Measurements from ENCODE around the gene ATP6AP1. TPM values are rescaled to one million over a fixed set of nuclear protein-coding genes. Genes with fewer than 3 reads are reported as not detected.

ATP6AP1 gene
- total and polyA plus RNA-seq, 11 donors: 33.8 to 127 (median 84.2) TPM

- ATAC-seq (no peak), DNase-seq (peak in 1 of 5 donors; percentile 18)
- intact Hi-C loops (cut with DNase I): loop anchor here in 1 of 10 donors (5.0 kb wide), 1 partner anchor 36 kb away; the partner anchor contains the start of gene GDI1
- no peak for TF ChIP-seq POLR2A (IDR thresholded peaks at IDR 0.05)
- TF ChIP-seq, protein P1, sequence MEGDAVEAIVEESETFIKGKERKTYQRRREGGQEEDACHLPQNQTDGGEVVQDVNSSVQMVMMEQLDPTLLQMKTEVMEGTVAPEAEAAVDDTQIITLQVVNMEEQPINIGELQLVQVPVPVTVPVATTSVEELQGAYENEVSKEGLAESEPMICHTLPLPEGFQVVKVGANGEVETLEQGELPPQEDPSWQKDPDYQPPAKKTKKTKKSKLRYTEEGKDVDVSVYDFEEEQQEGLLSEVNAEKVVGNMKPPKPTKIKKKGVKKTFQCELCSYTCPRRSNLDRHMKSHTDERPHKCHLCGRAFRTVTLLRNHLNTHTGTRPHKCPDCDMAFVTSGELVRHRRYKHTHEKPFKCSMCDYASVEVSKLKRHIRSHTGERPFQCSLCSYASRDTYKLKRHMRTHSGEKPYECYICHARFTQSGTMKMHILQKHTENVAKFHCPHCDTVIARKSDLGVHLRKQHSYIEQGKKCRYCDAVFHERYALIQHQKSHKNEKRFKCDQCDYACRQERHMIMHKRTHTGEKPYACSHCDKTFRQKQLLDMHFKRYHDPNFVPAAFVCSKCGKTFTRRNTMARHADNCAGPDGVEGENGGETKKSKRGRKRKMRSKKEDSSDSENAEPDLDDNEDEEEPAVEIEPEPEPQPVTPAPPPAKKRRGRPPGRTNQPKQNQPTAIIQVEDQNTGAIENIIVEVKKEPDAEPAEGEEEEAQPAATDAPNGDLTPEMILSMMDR (IDR thresholded peaks at IDR 0.05): no peak
- Histone ChIP-seq H3K4me3 (no peak overlapping the region), H3K9me3 (no peaks in the 10 kb centered on the region), H3K27ac (no peak overlapping the region), H3K36me3 (peaks cover 0 to 31% (median 24%) of the 10 kb centered on the region in 9 donors), H3K27me3 (no peaks in the 10 kb centered on the region), H3K4me1 (peaks cover 0 to 16% (median 10%) of the 10 kb centered on the region in 12 donors)
- WGBS, 4 donors: 56 to 61% (median 57%) methylated on average over 5 to 6 of the region's 6 CpGs
Observed at GRCh38 chrX:154401045-154401799, 27.3 kb upstream of the ATP6AP1 start.

- no peak for TF ChIP-seq POLR2A (IDR thresholded peaks at IDR 0.05)
- TF ChIP-seq, protein P1 (IDR thresholded peaks at IDR 0.05): no peak
- WGBS, 4 donors: 51 to 65% (median 59%) methylated on average over 6 of the region's 6 CpGs
- intact Hi-C loops (cut with DNase I): loop anchor here in 1 of 10 donors (5.0 kb wide), 1 partner anchor 35 kb away; the partner anchor contains the start of gene GDI1
- ATAC-seq: no peak
- H3K4me3 ChIP-seq: no peak overlapping the region
- H3K9me3 ChIP-seq: no peaks in the 10 kb centered on the region
- peaks cover 0 to 31% (median 24%) of the 10 kb centered on the region in 9 donors for H3K36me3 ChIP-seq
- peaks cover 0 to 16% (median 9%) of the 10 kb centered on the region in 12 donors for H3K4me1 ChIP-seq
- H3K27ac ChIP-seq: no peak overlapping the region
- DNase-seq: no peak
- H3K27me3 ChIP-seq: no peaks in the 10 kb centered on the region
Observed at GRCh38 chrX:154401918-154402621, 26.4 kb upstream of the ATP6AP1 start.

GRCh38 chrX:154402622-154403127 lies 25.8 kb upstream of the ATP6AP1 start:
- H3K4me1 ChIP-seq: peaks cover 0 to 16% (median 9%) of the 10 kb centered on the region in 12 donors
- no peaks in the 10 kb centered on the region for H3K9me3 ChIP-seq
- peak in 1 of 5 donors; percentile 14 for DNase-seq
- no peaks in the 10 kb centered on the region for H3K27me3 ChIP-seq
- peaks cover 0 to 31% (median 24%) of the 10 kb centered on the region in 9 donors for H3K36me3 ChIP-seq
- no peak overlapping the region for H3K4me3 ChIP-seq
- TF ChIP-seq, protein P1 (IDR thresholded peaks at IDR 0.05): no peak
- no peak for TF ChIP-seq POLR2A (IDR thresholded peaks at IDR 0.05)
- ATAC-seq: no peak
- WGBS, 4 donors: 78 to 84% (median 83%) methylated on average over 16 to 19 of the region's 19 CpGs
- intact Hi-C loops (cut with DNase I): loop anchor here in 1 of 10 donors (5.0 kb wide), 1 partner anchor 35 kb away; the partner anchor contains the start of gene GDI1
- no peak overlapping the region for H3K27ac ChIP-seq

Measured in heart left ventricle (tissue), 16 donors.